Stimulated activated CD8-positive, alpha-beta memory T cell treated with anti-CD3 and anti-CD28 coated beads, Interleukin-15, amount 100 ng/mL, for 4 hours (primary cell): ENCODE measurements around the gene SYT1.

Experiments used
- DNase-seq, 2 donors: peaks; one replicate each; pipeline ENCODE4 v3.0.0-alpha.2; 2020; ENCODE audit warnings: low read depth in 2 of 2

SYT1 gene

DNA sequence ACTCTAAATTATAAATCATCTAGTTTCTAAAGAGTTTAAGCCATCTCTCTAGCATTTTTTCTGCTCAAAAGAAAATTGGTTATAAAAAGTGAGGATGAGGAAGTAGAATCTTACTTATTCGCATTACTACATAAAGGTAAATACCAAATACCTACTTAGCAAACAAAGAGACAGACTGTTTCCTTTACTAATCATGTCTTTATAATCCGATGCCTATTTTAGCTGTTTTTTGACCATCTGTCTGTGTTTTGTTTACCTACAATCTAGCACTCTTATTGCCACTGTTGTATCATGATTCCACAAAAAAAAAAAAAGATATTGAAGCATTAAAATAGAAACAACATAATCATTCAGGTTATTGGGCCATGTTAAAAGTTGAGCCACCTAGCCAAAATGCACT is 430.0 kb downstream of the SYT1 start:
- no peak for DNase-seq

DNA sequence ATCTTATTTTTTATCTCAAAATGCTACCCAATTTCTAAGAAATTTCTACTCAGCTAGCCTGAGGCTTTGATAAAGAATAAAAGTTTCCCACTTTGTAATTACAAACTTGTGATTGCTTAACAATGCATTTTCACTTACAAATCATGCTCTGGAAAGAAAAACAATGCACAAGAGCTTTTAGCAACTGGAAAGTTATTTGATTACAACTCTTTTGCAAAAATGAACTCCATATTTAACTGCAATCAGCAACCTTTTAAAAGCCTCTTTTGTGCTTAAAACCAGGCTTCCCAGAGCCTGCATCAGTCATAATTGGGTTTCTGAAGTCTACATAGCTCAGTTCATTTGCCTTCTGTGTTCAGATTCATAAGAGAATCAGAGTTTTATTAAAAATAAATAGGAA is 431.0 kb downstream of the SYT1 start:
- no peak for DNase-seq

DNA sequence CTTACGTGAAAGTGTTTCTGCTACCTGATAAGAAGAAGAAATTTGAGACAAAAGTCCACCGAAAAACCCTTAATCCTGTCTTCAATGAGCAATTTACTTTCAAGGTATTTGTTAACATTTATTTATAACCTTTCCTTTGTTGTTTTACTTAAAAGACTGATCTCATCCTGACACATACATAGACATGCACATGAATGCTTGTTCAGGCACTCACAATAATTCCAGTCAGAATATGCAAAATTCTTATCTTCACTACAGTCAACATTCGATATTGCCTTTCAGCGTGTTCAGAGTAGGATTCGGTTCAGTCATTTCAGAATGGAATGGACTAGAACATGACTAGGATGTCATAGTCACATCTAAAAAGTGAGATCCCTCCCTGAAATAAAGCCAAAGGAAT is 431.6 kb downstream of the SYT1 start:
- DNase-seq: no peak

DNA sequence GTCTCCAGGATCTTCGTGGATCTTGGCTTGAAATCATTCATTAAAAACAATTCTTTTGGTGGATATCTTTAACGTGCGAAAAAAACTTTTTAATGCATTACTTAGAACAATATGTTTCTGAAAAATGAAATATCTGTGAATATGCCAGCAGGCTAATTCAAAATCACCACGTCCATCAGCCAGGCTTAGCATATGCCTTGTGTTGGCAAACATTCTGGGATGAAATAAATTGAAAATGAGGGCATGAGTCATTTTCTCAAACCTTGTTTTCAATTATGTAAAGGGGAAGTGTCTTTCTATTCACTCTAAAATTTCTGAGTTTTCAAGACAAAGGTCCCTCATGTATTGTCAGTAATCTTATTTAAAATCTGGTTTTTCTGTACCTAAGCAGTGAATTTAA is 432.3 kb downstream of the SYT1 start:
- no peak for DNase-seq

DNA sequence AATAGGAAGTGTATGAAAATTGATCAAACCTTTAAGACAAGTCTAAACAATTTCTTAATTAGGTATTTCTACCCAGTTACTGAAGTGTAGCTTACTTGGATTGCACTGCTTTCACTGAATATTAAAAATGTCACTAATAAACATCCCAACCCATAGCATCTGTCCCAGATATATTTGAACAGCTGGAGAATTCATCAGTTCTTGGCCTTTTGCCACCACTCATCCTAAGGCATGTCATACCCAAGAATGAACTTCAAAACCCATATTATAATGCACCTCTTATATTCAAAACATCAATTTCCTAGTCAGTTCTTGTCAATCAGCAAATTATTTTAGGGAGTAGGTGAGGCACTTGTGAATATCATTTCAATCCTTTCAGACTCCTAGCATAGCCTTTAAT is 433.9 kb downstream of the SYT1 start:
- no peak for DNase-seq

DNA sequence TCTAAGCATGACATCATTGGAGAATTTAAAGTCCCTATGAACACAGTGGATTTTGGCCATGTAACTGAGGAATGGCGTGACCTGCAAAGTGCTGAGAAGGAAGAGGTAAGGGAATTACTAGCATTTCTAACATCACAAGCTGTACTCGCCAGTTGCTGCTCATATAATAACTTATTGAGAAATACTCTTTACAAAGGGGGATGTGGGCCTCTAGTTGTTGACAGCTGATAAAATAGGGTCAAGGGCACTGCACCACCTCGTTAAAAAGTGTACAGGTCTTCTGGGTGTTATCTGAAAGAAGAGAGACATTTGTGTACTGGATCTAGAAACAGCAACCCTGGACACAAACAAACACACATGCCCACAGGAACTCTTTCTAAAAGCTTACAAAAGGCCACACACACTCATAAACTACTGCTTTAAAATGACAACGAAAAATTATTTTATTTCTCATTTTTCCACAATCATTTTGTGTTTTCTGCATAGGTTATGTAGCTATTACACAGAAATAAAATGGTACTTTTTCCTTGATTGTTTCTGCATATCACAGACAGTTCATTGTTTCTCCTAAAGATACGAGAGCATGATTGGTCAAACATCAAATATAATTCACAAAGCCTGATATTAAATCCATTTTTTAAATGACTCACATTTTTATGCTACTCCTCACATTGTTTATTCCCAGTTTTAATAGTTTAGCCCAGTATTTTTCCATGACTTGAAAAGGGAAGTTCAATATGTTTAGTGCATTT is 435.0 kb downstream of the SYT1 start:
- DNase-seq: no peak

DNA sequence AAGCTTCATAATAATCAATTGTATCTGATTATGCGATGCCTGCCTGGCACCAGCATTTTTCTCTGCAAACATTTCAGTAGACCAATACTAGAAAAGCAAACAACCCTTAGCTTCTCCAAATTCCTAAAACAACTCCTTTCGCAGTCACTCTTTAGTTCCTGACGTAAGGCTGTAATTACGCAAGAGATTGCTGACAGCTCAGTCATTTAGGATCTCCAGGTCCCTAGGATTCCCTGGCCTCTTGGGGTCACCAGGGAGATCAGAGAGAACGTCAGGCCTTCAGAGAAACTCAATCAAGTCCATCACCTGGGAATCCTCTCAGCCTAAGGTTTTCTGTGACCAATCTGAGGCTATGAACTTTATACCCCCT is 435.6 kb downstream of the SYT1 start:
- no peak for DNase-seq

DNA sequence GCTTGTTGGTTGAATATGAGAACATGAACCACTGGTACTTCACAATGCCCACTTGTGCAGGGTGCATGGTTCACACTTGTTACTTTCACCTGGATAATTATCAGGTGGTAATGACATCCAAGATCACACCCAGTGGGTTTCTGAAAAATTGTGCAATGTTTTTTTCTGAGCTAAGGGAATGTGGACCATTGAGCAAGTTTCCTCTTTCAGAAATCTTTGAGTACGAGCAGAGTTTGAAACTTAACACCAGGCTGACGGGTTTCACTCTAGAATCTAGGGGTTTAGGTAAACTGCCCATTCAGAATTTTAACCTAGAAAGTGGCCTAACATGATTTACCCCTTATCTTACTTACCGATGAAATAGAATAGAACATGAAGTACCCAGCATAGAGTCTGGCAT is 436.6 kb downstream of the SYT1 start:
- no peak for DNase-seq

DNA sequence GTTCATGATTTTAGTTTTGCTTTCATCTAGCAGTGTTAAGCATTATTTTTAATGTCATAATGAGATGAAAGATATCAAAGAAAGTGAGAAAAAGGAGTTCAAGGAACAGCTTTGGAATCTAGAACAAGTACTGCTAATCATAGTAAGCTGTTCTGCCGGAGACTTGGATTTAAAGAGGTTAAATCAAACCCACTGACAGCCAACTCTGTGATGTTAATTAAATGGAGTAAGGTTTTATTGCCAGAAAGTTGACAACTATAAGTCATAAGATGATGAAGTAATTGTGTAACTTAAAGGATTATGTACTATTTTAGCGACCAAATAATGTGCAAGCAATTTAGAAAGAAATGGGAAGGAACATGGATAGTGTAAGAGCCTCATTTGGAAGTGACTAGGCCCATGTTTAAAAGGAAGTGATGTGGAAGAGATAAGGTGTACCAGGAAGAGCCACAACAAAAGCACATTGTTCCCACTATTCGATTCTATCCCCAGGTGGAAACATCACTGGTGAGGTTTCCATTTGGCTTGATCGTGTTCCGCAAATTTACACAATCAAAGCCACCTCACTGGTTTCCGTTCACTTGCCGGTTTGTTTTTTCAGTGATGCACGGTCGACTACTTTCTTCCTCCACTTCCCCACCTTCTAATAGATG is 437.7 kb downstream of the SYT1 start:
- no peak for DNase-seq

DNA sequence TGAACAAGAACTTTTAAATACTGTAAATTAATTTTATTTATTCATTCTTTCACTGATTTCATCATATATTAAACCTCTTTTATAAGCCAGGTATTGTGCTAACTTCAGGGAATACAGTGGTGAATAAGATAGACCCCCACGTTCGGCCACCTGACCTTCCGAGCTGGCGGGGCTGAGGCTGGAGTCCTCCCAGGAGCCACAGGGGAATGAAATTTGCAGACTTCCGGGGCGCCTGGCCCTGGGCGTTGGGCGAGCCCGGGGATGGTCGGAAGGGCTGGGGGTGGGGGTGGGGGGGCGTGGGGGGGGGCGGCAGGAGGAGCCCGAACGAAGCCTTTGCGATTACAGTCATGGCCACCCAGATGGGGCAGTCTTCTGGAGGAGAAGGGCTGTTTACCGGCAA is 442.8 kb downstream of the SYT1 start:
- no peak for DNase-seq

DNA sequence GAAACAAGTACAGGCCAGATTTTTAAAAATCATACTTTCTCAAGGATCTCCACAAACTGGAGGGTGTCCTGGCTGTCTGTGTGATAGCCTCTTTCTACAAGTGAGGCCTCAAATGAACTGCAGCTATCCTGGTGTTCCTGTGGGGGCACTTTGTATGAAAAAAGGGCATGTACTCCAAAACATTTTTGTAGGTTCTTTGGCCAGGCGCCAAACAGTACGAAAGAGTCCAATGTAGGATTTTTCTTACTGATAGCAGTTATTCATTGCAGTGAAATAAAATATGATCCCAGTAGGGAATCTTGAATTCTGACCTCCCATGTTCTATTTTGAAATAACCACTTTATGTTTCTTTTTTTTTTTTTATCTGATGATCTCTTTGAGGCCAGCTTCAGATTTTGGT is 444.5 kb downstream of the SYT1 start:
- DNase-seq: no peak

DNA sequence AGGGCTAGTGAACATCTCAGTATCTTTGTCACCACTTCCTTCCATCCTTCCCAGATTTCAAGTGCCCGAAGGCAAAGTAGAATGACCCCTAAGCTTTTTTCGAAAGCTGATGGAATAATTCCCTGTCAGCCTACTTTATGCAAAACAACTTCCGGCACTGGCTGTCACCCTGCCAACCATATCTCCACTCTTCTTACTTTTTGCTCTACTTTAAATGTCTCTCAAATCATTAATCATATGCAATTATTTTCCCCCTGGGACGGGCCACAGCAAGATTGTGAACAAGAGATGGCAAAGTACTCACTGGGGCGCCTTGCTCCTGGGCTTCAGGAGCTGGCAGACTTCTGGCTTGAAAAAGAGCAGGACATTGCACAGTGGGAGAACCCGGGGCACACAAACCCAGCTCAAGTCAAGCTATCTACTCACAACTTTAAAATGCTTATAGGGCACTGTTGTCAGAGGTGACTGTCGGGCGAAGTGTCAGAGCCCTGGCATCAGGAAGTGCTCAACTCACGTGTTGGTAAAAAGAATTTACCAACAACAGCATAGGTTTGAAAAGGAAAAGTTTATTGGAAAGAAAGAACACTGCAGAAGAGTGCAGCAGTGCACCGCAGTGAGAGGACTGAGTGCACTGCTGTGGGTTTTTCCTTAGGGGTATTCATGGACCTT is 452.7 kb downstream of the SYT1 start:
- DNase-seq: no peak

DNA sequence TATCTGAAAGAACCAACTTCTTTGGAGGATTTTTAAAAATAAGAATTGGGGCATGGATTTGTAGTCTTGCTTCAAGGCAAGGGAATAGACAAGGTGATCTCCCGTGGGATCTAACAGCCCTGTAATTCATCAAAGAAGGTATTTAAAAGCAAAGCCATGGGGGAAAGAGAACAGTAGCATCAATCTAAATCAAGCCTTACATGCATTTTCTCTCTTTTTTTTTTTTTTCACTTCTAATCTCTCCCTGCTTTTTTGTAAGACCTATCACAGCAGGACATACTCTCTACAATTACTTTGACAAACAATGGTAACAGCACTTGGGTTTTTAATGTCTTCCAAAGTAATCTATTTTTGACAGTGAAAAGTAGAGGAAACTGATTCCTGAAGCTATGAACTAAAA is 458.3 kb downstream of the SYT1 start:
- no peak for DNase-seq

DNA sequence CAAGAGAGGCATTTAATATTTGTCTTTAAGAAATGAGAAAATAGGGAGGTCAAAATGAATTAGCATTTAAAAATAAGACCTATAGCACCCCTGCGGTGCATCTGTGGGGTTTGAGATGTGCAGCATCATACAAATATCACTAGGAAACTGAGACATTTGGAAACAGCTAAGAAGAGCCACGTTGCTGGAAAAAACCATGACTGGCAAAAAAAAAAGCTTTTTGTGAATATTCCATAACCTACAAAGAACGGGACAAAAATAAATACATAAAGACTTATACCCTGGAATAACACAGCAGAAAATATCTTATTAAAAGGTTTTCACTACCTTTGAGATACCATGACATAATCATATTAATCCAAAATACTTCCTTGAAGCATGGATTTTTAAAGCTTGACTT is 460.0 kb downstream of the SYT1 start:
- no peak for DNase-seq

DNA sequence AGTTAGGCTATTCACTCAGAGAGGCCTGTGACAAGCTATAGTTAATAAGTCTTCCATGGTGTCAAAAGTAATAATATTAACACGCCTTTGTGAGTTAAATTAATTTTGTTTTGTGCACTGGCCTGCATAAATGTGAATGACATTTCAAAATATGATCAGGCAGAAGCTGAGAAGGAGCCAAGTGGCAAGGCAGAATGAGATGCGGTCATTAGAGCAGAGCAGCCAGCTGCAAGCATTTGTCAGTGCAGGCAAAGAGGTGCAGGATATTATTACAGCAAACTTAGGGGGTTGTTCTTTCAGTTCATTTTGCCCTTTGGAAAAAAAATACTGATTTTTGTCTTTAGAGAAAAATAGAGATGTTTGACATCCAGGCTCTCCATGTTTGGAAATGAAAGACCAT is 461.6 kb downstream of the SYT1 start:
- no peak for DNase-seq

DNA sequence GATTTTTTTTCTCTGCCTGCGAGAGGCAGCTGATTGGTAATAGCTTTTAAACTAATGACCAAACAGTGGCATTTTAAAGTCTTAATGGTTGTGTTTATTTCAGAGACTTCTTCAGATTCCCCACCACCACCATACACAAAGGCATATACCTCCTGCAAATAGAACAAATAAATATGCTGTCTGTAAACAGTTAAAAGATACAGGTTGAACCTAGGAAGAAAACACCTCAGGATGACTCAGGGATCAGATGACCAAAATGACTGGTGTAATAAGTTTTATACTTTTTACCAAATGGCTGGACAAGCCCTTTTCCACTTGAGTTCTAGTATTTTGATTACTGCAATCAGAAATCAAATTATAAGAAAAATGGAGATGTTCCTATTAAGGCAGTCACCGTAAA is 462.1 kb downstream of the SYT1 start:
- no peak for DNase-seq

DNA sequence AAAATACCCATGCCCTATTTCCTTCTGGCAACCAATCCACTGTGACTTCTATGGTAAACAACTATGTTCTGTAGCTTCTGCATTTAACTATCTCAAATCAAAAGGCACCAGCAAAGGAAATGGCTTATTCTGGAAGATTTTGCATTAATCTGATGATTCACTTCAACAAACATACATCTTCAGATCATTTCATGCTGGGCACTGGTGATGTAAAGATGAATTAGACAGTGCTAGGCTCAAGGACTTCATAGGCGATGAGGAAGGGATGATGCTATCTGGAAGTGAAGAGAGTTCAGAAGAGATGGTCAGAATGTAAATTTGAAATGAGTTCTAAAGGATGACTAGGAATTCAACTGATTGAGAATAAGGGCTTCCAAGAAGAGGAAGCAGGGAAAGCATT is 462.9 kb downstream of the SYT1 start:
- DNase-seq: no peak

DNA sequence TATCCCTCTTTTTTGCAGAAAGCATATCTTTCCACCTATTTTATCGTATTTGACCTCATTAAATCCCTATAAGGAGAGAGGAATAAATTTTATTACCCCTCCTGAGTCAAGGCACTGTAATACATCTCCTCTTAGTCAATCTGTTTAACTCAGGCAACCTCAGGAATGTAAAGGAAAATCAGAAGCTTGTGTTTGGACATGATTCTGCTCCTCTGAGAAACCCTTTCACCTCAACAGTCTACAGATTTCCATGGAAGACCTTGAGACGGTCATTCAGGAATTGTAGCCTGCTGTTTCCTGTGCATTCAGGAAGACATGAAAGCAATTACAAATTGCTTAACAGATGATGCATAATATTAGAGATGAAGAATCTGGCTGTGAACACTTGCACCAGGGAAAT is 465.4 kb downstream of the SYT1 start:
- no peak for DNase-seq

DNA sequence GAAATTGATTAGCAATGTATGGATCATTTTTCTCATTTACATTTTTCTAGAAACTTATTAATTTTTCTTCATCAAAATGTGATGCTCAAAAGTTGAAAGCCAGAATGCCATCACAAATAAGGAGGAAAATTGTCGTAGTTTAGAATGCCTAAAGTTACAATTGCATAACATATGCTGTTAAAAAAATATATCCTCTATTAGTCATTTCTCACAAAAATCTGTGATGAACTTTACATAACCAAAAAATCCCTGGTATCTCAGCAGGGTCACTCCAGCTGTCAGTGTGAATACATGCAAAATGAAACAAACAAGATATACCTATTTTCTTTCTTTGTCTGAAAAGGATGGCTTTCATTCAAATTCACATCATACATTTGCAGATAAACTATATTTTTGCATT is 467.3 kb downstream of the SYT1 start:
- no peak for DNase-seq

DNA sequence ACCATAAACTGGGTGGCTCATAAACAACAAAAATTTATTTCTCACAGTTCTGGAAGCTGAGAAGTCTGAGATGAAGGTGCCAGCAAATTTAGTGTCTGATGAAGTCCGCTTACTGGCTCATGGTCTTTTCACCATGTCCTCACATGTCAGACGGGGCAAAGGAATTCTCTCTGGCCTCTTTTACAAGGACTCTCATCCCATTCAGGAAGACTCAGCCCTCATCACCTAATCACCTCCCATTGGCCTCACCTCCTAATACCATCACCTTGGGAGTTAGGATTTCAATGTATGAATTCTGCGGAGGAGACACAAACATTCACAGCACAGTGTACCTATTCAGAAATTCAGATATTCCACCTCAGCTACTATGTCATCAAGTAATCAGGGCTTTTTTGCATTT is 468.6 kb downstream of the SYT1 start:
- no peak for DNase-seq

DNA sequence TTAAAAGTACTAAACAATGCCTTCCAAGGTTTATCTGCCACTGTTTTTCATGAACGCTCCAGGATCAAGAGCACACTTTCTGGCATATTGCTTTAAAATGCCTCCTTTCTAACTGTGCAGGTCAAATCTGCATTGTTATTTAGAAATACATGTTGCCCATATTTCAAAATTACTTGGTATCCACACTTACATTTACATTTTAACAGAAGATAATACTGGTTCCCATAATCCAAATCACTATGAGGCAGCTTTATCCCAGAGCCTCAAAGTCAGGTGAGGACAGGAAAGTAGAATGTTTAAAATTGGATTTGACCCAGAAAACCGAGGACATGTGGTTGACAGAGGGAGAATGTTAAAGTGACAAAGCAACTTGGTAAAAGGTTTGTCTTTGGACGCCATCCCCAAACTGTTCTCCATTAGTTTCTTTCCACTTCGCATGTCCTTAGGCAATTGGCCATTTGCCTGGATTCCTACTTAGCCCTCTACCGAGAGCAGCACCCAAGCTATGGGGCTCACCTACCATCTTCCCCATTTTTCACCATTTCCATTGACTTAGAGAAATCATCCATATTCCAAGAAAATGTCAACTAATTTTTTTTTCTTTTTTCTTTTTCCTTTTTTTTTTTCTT is 473.2 kb downstream of the SYT1 start:
- DNase-seq: no peak

DNA sequence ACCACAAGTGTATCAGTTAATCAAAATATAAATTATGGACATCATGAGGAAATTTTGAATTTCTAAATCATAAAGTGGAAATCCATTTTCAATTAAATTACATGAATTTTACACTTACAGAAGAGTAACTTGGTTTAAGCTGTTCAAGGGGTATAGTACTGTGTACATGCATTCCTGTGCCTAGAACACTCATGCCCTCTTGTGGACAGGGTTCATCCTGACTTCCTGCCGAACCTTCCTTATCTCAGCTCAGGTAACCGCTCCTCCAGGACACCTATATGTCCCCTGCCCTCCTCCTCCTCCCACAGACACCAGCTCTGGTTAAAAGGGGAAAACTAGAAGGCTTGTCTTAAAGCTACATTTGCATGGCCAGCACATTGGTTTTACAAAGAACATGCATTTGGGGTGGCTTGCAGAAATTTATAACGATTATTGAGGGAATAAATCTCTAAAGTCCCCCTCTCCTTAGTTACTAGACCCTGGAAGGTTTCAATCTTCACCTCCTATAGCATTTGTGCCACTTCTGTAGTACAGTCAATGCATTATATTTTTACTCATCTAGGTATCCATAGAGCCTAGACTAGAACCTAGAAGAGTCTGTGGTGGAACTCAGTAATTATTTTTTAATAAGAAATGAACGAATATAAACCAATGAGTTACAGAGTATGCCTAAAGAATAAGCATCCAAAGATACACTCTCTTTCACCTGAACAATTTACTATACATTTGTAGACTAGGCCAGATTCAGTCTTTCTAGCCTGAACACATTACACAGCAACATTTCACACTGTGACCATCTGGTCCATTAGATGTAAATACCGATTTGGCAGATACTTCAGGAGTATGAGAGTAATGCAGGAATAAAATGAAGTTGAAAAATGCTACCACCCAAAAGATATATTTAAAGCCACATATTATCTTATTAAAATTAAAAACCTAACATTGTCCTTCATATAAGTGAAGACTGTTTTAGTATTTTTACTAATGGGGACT is 480.6 kb downstream of the SYT1 start:
- DNase-seq: no peak
